ENCODE measurements around the gene TANGO2. TPM values are rescaled to one million over a fixed set of nuclear protein-coding genes. Genes with fewer than 3 reads are reported as not detected.

Gene TANGO2
- total and polyA plus RNA-seq, 2 donors (not counting 1 experiment from before 2014, with no cell fraction given): 75.5 to 75.6 TPM

- Histone ChIP-seq H3K27me3 (replicated peaks in 1 of 4; ENCODE audit: control extremely low read depth in 1 of 4, control insufficient read depth in 3 of 4, insufficient read depth in 4 of 4, low read length in 3 of 4) (peaks cover 0 to 16% (median under 1%) of the 10 kb centered on the region in 4 experiments), H3K9ac (ENCODE audit: low read length) (no peak overlapping the region), H3K4me1 (ENCODE audit: control insufficient read depth in 2 of 2, insufficient read depth in 2 of 2, low read length in 2 of 2) (peaks cover 7 to 9% of the 10 kb centered on the region in 2 donors), H3K27ac (ENCODE audit: low read length in 2 of 2) (no peak overlapping the region), H3K4me3 (ENCODE audit: control extremely low read depth in 1 of 5, extremely low read depth in 1 of 5, insufficient read depth in 1 of 5, low read depth in 2 of 5, low read length in 4 of 5) (no peak overlapping the region), H3K36me3 (replicated peaks in 1 of 2; ENCODE audit: control extremely low read depth in 1 of 2, control insufficient read depth in 1 of 2, extremely low read depth in 1 of 2, insufficient read depth in 2 of 2, low read length in 1 of 2) (no peaks in the 10 kb centered on the region), H4K20me1 (ENCODE audit: control insufficient read depth, insufficient read depth, low read length, poor library complexity, severe bottlenecking) (no peaks in the 10 kb centered on the region), H3K9me3 (ENCODE audit: control extremely low read depth in 1 of 3, control insufficient read depth in 2 of 3, insufficient read depth in 1 of 3, low read length in 2 of 3) (no peaks in the 10 kb centered on the region), H3K4me2 (replicated peaks; ENCODE audit: low read depth, low read length, poor library complexity, severe bottlenecking) (no peak overlapping the region), H2AFZ (ENCODE audit: insufficient read depth, low read depth, low read length, poor library complexity, severe bottlenecking) (no peak overlapping the region), H3K79me2 (ENCODE audit: control insufficient read depth, insufficient read depth, low read length) (peaks cover 8% of the 10 kb centered on the region)
- no peak for TF ChIP-seq EZH2 (IDR thresholded peaks at IDR 0.05; ENCODE audit: borderline replicate concordance, insufficient read depth, low read depth, low read length, poor library complexity, severe bottlenecking)
- TF ChIP-seq, protein P1, sequence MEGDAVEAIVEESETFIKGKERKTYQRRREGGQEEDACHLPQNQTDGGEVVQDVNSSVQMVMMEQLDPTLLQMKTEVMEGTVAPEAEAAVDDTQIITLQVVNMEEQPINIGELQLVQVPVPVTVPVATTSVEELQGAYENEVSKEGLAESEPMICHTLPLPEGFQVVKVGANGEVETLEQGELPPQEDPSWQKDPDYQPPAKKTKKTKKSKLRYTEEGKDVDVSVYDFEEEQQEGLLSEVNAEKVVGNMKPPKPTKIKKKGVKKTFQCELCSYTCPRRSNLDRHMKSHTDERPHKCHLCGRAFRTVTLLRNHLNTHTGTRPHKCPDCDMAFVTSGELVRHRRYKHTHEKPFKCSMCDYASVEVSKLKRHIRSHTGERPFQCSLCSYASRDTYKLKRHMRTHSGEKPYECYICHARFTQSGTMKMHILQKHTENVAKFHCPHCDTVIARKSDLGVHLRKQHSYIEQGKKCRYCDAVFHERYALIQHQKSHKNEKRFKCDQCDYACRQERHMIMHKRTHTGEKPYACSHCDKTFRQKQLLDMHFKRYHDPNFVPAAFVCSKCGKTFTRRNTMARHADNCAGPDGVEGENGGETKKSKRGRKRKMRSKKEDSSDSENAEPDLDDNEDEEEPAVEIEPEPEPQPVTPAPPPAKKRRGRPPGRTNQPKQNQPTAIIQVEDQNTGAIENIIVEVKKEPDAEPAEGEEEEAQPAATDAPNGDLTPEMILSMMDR (IDR thresholded peaks at IDR 0.05): no peak
- H3K4me3 Mint-ChIP-seq: no peak overlapping the region
- H3K9me3 Mint-ChIP-seq (ENCODE audit: insufficient read depth): no peaks in the 10 kb centered on the region
- ATAC-seq (ENCODE audit: low read depth): no peak
- 91% methylated on average over 10 of the region's 10 CpGs for WGBS (ENCODE audit: insufficient coverage)
- ChIA-PET POLR2A (no interaction called here), CTCF (interaction anchor here (0.6 to 4.8 kb wide), 16 partner anchors 9 to 282 kb away, joined by 3 to 65 read pairs (median 4); no protein-coding TSS in a partner anchor)
- no peaks in the 10 kb centered on the region for H3K27me3 Mint-ChIP-seq
- H3K27ac Mint-ChIP-seq: no peak overlapping the region
- intact Hi-C loops (cut with micrococcal nuclease): no loop called here
- peaks cover 13% of the 10 kb centered on the region for H3K4me1 Mint-ChIP-seq
- DNase-seq: no peak
Measured at GRCh38 chr22:20012741-20013331, 8.1 kb upstream of the TANGO2 start.

GRCh38 chr22:20013382-20013871 is 7.5 kb upstream of the TANGO2 start:
- POLR2A ChIA-PET: no interaction called here
- no peaks in the 10 kb centered on the region for H4K20me1 ChIP-seq (ENCODE audit: control insufficient read depth, insufficient read depth, low read length, poor library complexity, severe bottlenecking)
- no peak overlapping the region for H2AFZ ChIP-seq (ENCODE audit: insufficient read depth, low read depth, low read length, poor library complexity, severe bottlenecking)
- Mint-ChIP-seq H3K4me3 (no peak overlapping the region), H3K9me3 (ENCODE audit: insufficient read depth) (no peaks in the 10 kb centered on the region), H3K4me1 (peaks cover 13% of the 10 kb centered on the region), H3K27me3 (no peaks in the 10 kb centered on the region), H3K27ac (no peak overlapping the region)
- H3K9me3 ChIP-seq (ENCODE audit: control extremely low read depth in 1 of 3, control insufficient read depth in 2 of 3, insufficient read depth in 1 of 3, low read length in 2 of 3): no peaks in the 10 kb centered on the region
- H3K4me3 ChIP-seq (ENCODE audit: control extremely low read depth in 1 of 5, extremely low read depth in 1 of 5, insufficient read depth in 1 of 5, low read depth in 2 of 5, low read length in 4 of 5): no peak overlapping the region
- TF ChIP-seq, protein P1 (IDR thresholded peaks at IDR 0.05): peak; percentile 33
- no peak for TF ChIP-seq EZH2 (IDR thresholded peaks at IDR 0.05; ENCODE audit: borderline replicate concordance, insufficient read depth, low read depth, low read length, poor library complexity, severe bottlenecking)
- intact Hi-C loops (cut with micrococcal nuclease): no loop called here
- H3K4me2 ChIP-seq (replicated peaks; ENCODE audit: low read depth, low read length, poor library complexity, severe bottlenecking): no peak overlapping the region
- 15% methylated on average over 11 of the region's 11 CpGs for WGBS (ENCODE audit: insufficient coverage)
- H3K4me1 ChIP-seq (ENCODE audit: control insufficient read depth in 2 of 2, insufficient read depth in 2 of 2, low read length in 2 of 2): peaks cover 7 to 9% of the 10 kb centered on the region in 2 donors
- no peak overlapping the region for H3K27ac ChIP-seq (ENCODE audit: low read length in 2 of 2)
- no peak for ATAC-seq (ENCODE audit: low read depth)
- DNase-seq: peak; percentile 58
- peaks cover 0 to 22% (median 3%) of the 10 kb centered on the region in 4 experiments for H3K27me3 ChIP-seq (replicated peaks in 1 of 4; ENCODE audit: control extremely low read depth in 1 of 4, control insufficient read depth in 3 of 4, insufficient read depth in 4 of 4, low read length in 3 of 4)
- H3K9ac ChIP-seq (ENCODE audit: low read length): no peak overlapping the region
- H3K79me2 ChIP-seq (ENCODE audit: control insufficient read depth, insufficient read depth, low read length): peaks cover 8% of the 10 kb centered on the region
- H3K36me3 ChIP-seq (replicated peaks in 1 of 2; ENCODE audit: control extremely low read depth in 1 of 2, control insufficient read depth in 1 of 2, extremely low read depth in 1 of 2, insufficient read depth in 2 of 2, low read length in 1 of 2): no peaks in the 10 kb centered on the region
- CTCF ChIA-PET: interaction anchor here (0.6 to 4.8 kb wide), 15 partner anchors 8 to 283 kb away, joined by 3 to 65 read pairs (median 4); no protein-coding TSS in a partner anchor

Data from B cell (primary cell).